GM18517 (cell line): ENCODE results near the gene DTYMK.
"Not testable (repeated sequence)": the region's sequence is repeated elsewhere in the genome, so short reads cannot be mapped to it uniquely, and the experiment has no call there.

Experiments
- ATAC-seq: cut with Tn5 transposase; IDR thresholded peaks from one replicate; pipeline ENCODE4 v1.9.1; 2021; ENCODE audit warnings: mild to moderate bottlenecking, moderate library complexity; ENCODE audit not compliant: unreplicated experiment

The DTYMK gene

DNA sequence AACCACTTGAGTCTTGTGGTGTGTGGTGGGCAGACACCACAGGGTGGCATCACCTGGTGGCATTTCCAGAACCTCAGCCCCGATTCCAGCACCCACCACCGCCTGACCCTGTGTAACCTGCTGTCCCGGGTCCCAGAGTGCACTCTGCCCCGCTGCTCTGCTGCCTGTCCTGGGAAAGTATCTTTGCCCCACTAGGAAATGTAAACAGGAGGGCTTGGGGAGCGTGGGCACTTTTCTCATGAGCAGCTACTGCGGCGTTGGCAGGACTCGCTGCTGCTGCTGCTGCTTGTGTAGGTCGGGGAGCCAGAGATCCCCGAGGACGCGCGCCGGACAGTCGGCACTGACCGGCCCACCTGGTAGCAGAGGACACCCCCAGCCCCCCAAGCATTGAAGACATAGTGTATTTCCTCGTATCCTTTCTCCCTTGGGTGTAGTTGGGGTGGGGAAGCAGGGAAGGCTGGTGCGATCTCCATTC lies 13.4 kb downstream of the DTYMK start:
- ATAC-seq = no peak

DNA sequence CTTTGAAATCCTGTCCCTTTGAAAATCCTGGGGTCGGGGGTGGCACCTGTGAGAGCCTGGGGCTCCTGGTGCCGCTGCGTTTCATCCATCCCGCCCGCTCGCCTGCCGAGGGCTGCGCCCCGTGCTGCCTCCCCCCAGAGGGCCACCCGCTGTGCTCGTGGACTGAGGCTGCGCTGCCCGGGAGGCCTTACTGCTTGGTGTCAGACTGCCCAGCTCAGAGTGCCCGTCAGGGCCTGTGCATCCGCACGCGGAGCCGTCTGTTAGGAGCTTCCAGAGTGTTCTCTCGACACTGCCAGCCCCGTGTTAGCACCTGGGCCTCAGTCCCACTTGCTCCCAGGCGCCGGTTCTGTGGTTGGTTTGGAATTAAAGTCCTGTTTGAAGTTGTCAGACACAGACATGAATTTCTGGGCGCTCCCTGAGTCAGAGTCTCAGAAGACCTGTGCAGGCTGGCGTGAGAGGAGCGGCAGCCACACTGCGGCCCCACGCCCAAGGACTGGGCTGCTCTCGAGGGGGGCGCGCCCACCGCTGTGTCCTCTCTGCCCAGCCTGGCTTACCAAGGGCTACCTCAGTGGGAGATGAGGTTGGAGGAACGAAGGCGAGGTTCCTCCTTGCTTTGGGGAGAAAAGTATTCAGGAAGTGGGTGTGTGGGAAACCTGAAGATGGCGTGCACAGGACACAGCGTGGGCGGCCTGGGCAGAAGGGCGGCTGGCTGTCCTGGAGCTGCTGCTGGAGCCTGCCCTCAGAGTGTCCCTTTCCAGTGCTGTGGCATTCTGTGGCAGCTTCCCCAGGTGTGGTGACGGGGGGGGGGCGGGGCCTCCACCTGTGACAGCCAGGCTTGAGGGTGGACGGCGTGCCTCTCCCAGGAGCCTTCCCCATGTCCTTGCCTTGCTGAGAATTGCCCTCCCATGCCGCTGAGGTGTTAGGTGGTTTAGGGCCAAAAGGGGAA lies 14.1 kb downstream of the DTYMK start:
- no peak for ATAC-seq

DNA sequence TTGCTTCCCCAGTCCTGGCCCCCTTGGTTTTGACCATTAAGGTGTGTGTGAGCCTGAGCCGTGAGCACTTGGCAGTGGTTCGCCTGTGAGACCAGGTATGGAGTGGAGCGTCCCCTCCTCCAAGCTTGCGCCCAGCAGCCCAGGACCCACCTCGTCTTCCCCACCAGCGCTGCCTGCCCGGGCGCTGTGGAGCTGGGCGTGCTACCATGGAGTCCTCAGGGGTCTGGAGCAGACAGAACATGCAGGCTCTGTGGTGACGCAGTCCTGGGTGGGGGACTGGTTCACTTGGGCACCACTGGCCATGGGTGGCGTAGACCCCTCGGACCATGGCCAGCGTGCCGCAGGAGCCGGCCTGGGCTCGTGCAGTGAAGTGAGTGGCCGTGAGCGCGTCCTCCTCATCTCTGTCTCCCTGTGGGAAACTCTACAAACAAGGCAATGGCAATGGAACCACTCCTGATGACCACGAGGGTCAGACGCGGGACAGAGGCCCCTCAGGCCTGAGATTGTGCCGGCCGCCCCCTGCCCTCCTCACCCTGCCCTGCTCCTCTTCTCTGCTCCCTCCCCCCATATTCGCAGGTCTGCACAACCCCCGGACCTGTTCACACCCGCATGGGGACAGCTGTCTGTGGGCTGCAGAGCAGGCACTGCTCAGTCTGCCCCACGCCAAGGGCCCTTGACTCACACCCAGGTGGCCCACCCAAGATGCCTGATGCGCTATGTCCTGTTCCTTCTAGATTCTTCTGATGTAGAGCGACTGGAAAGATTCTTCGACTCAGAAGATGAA lies 15.0 kb downstream of the DTYMK start:
- ATAC-seq = no peak

DNA sequence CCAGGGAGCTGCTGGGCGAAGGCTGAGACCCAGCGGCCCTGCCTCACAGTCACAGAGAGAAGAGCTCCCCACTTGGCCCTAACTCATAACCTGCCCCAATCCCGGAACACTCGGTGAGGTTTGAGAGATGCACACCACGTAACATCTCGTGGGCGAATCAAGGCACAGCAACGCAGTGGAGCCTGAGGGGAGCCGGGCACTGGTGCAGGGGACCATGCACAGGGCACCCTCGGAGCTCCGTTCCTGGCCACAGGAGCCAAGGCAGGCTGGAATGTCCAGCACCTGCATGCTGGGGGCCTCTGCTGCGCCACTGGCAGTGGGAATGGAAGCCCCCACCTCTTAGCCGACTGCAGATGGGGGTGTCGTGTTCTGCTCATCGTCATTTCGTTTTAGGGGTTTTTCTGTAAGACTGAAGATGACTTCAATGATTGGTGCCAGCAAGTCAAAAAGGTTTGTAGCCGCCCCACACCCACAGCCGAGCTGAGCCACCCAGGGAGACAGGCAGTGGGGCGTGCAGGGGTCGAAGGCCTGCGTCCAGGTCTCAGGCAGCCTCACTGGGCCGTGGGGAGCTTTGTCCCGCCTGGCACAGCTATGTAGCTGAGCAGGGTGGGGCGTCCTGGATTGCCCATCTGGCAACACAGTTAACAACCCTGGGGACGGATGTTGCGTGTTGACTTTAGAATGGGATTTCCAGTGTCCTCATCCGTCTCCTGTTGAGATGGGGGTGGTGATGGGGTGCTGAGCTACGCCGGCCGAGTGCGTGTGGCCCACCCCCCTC lies 16.1 kb downstream of the DTYMK start:
- ATAC-seq = no peak

DNA sequence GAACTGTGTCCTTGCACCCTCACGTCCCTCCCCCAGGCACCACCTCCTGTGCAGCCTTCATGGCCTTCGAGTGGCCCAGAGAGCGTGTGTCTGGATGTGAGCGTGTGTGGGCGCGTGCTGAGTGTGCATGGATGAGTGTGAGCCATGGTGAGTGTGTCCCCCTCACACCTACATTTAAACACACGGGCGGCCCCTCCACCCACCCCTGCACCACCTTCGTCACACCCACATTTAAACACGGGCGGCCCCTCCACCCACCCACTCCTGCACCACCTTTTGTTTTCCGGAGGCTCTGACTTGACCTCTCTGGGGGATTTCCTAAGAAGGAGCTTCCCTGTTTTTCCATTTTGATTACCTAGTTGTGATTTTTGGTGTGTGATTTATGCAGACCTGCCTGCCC lies 17.8 kb downstream of the DTYMK start:
- ATAC-seq = no peak

DNA sequence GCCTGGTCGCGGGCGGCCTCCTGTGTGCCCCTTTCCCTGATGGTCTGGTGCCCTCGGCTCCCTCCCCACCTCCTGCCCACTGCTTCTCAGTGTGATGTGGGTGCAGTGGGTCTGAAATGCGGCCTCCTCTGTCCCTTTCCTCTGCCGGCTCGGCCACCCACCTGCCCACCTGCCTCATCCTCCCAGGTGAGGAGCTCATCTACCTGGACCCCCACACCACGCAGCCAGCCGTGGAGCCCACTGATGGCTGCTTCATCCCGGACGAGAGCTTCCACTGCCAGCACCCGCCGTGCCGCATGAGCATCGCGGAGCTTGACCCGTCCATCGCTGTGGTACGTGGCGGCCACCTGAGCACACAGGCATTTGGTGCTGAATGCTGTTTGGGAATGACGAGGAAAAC lies 18.3 kb downstream of the DTYMK start:
- no peak for ATAC-seq

DNA sequence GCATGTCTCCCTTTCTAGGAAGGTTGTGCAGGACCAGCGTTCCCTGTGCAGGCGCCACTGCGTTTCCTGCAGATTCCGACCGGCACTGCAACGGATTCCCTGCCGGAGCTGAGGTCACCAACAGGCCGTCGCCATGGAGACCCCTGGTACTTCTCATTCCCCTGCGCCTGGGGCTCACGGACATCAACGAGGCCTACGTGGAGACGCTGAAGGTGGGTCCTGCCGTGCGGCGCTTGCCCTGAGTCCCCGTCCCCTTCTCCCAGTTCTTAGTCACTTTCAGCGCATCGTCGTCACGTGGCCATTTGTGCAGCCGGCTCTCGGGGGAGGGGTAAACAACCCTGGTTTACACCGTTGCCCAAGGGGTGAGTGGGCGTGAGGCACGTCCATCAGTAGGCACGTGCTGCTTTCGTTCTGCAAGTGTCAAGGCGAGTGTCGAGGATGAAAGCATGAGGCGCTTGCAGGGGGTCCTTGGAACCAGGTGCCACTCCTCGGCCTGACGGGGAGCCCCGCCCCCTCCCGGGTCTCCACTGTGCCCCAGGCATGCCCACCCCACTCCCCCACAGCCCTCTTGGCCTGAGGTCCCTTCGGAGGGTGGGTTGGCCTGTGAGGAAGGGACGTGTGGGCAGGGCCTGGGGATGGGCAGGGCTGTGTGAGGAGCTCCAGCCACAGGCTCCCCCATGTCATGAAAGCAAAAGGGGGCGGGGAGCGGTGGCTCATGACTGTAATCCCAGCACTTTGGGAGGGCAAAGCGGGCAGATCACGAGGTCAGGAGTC lies 19.8 kb downstream of the DTYMK start:
- ATAC-seq = no peak

DNA sequence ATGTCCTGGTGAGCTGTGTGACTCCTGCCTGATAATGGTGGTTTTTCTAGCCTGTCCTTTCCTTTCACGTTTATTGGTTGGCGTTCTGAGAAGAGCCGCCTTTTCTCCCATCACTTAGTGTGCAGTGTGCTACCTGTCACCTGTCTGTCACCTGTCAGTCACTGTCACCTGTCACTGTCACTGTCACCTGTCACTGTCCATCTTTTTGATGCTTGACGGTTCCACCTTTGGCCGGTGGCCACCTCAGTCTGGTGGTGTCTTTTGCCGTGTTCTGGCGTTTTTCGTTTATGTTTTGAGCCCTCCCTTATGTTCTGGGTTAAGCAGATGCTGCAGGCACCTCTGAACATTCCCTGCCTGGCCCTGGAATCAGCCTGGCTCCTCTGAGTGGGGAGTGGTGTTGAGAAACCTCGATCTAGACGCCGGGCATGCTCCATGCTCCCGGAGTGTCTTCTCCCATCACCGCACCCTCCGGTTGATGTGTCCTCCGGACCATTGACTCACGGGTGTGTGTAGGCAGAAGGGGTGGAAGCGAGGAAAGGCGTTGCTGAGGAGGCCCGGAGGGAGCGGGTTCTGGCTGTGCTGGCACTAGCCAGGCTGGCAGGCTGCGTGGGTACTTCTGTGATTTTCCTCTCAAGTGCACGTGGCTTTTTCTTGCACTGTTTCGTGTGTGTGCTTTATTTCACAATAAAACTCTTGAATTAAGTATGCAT lies 20.7 kb downstream of the DTYMK start:
- ATAC-seq = no peak

DNA sequence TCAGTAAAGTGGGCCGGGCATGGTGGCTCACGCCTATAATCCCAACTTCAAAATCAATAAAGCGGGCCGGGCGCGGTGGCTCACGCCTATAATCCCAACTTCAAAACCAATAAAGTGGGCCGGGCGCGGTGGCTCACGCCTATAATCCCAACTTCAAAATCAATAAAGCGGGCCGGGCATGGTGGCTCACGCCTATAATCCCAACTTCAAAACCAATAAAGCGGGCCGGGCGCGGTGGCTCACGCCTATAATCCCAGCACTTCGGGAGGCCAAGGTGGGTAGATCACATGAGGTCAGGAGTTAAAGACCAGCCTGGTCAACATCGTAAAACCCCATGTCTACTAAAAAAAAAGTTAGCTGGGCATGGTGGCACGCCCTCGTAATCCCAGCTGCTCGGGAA lies 23.9 kb downstream of the DTYMK start:
- ATAC-seq = not testable (repeated sequence)

DNA sequence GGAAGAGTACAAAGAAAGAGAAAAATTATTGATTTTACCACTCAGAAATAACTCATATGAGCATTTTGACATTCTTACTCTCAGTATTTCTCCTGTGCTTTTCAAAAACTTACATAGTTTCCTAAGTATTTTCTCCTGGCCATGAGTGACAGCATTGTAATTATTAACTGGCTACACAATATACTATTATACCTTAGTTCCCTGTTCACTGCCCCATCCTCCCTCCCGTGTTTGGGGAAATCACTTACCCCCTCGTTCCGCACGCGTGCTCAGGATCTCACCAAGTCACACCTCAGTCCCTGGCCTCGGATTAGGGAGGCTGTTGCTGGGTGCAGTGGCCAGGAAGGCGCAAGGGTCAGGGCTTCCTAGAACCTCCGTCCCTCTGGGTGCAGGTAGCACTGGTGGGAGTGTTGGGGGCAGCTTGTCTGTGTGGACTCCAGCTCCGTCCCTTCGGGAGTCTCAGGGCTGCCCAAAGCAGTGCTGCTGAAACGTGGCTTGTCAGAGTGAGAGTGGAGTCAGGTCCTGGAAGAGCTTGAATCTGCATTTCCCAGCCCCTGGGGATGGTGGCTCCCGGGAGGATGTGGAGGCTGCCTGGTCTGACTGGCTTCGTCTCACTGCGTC lies 25.9 kb downstream of the DTYMK start:
- no peak for ATAC-seq

DNA sequence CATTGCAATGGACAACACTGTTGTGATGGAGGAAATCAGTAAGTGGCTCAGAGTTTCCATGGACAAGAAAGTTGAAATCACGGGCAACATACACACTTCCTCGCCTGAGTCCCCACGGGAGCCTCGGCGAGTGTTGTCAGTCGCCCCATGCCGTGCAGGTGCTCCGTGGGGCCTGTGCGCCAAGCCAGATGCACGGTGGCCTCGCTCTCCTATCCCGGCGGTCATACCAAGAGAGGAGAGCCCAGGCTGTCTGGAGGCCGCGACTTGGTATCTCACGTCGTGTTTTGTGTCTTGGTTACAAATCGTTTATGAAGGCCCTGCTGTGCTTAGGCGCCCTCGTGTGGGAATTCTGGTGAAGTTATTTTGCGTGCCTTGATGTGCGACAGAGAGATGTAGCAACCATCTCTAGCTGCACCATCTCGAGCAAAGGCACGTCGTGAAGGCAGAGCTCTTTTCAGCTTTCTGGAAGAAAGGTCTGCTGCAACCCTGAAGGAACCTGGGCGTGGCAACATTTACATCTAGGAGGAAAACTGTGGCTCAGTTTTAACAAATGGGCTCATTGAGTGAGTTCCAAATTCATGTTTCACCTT lies 27.4 kb downstream of the DTYMK start:
- ATAC-seq = no peak

DNA sequence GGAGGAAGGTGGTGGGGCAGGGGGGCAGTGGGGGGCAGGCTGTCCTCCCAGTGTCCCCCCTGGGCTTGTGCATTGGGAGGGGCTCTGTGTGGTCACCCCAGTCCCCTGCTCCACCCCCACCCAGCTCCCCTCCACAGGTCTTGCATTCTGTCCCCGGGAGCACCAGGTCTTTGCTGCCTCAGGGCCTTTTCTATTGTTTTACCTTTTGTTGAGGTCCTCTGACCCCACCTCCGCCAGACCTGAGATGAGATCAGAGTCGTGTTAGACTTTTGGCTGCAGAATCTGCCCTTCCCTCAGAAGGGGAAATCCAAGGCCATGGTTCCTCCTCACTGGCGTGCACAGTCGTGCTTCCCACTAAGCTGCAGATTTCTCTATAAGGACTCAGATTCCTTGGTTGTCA lies 28.3 kb downstream of the DTYMK start:
- no peak for ATAC-seq

DNA sequence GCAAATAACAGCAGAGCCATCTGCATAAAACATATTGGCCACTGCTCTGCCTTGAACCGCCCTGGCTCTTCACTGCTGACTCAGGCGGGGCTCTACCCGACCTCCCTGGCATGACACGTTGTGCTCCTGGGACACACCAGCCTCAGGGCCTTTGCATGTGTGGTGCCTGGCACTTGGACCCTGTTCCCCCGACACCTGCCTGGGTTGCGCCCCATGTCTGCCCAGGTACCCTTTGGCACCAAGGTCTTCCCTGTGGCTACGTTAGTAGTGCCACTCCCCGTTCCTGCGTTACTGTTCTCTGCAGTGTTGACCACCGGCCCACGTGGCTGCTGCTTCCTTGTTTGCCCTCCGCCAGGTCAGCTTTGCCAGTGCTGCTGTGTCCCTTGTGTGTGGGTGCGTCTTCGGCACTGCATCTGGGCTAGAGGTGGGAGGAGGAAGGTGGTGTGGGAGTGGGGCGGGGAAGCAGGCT lies 28.8 kb downstream of the DTYMK start:
- ATAC-seq = no peak

DNA sequence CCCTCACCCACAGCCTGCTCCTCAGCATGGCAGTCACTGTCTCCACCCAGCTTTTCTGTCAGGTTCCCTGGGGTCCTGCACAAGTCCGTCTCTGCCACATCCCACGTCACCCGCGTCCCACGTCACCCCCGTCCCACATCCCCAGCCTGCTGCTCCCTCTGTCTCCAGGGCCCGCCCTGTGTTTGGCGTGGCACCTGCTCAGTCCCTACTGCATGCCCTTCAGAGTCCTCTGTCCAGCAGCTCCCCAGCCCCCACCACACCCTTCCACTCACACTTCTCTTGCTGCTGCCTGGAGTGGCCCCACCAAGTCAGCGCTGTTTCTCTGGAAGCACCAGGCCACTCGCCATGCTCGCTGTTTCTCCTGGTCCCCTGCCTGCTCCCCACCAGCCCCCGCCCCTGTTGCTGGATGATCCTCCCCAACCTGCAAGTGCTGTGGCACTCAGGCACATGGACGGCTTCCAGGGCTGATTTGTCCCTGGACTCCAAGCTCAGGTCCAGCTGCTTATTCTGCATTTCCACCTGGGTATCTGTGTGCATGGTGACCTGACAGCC lies 30.3 kb downstream of the DTYMK start:
- ATAC-seq = no peak

DNA sequence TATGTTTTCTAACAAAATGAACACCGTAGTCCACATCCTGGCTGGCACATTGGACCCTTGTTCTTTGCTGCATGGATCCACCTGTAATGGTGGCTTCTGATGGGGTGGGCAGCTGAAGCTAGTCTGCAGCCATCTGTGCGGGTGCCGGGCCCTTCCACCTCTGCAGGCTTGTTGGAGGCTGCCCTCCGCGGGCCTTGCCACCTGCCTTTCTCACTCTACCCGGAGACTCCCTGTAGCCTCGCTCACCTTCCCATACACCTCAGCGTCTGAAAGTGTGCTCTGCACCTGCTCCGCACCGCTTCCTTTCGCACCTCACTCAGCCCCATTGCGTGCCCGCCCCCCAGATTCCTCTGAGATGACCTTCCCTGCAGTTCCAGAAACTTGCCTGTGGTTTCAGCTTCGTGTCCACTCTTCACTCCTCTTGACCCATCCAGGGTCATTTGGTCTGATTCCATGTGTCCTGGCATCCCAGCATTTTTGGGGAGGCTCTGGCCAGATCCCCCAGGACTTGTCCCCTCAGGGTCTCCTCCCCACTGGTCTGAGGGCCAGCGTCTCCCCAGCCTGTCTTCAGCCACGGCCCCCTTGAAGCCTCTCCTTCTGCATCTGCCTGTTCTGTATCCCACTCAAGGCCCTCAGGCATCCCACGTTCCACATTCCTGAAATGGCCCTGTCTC lies 31.0 kb downstream of the DTYMK start:
- no peak for ATAC-seq

DNA sequence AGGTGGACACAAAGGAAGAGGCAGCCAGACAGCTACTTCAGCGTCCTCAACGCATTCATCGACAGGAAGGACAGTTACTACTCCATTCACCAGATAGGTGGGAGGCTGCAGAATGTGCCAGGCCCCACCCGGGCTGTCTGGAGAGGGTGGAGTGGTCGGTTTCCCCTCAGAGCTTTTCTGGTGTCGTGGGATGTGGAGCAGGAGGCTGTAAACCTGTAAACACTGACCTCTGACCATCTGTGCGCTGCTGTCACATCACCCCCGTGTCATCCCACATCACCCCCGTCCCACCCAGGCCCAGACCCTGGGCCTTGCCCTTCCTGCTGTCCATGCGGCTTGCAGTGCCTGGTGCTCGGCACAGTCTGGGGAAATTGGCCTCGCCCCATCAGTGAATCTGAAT lies 32.1 kb downstream of the DTYMK start:
- ATAC-seq = no peak

DNA sequence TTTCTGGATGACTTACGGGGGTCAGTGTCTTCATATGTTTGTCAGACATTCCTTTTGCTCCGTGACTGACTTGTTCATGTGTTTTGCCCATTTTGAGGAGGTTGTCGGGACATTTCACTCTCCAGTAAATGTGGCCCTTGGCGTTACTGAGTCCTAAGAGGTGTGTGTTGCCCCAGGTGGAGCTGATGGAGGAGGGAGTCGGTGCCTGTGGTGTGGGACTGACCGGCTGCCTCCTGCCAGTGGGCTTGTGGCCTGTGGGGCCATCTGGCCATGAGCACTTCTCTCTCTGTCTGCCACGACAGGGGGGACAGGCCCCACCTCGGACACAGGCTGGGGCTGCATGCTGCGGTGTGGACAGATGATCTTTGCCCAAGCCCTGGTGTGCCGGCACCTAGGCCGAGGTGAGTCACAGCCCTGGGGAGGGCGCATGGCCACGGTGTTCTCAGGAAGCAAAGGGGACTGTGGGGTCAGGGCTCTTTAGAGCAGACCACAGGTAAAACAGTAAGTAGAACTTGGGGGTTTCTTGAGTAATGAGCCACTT lies 33.3 kb downstream of the DTYMK start:
- no peak for ATAC-seq

DNA sequence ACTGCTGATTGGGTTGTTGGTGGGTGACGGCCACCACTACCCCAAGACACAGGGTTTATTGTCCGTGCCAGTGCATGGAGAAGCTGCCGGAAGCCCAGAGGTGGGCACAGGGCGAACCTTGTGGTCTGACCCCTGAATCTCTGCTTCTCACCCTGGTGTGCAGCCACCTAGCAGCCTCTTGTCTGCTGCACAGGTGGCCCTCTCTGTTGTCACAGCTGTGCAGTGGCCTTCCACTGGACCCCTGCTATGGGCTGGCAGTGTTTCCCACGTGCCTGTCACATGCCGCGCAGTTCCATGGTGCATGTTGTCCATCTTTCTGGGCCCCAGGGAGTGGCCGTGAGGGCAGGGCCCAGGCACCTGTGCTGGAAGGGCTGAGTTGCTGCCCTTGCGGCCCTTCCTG lies 33.9 kb downstream of the DTYMK start:
- no peak for ATAC-seq
